ENCODE measurements around the gene TRIM34.
A peak's percentile ranks its signal among the peaks of the same experiment; 100 is the strongest.
"Not testable (repeated sequence)": the region's sequence is repeated elsewhere in the genome, so short reads cannot be mapped to it uniquely, and the experiment has no call there.

Gene TRIM34

DNA sequence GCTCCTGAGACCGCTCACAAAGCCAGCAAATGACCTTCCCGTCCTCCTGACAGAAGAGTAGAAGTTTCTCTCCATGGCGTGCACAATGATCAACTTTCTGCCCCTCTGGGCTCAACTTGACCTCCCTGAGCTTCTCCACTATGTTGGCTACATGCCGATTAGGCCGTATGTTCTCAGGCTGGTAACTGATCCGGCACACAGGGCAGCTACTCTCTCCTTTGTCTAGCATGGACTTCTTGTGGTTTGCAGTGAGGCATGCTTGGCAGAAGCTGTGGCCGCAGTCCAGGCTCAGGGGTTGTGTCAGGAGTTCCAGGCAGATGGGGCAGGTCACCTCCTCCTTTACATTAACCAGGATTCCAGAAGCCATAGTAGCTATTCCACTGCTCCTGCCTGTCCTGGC, 55.0 kb downstream of the TRIM34 start:
- Histone ChIP-seq H3K4me3 (no peak overlapping the region), H3K27ac (no peak overlapping the region)

DNA sequence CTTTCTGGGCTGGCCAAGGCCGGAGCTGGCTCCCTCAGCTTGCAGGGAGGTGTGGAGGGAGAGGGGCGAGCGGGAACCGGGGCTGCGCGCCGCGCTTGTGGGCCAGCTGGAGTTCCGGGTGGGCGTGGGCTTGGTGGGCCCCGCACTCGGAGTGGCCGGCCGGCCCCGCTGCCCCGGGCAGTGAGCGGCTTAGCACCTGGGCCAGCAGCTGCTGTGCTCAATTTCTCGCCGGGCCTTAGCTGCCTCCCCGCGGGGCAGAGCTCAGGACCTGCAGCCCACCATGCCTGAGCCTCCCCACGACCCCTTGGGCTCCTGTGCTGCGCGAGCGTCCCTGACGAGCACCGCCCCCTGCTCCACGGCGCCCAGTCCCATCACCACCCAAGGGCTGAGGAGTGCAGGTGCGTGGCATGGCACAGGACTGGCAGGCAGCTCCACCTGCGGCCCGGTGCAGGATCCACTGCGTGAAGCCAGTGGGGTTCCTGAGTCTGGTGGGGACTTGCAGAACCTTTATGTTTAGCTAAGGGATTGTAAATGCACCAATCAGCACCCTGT, 58.2 kb downstream of the TRIM34 start:
- not testable (repeated sequence) for H3K27ac ChIP-seq, H3K4me3 ChIP-seq

DNA sequence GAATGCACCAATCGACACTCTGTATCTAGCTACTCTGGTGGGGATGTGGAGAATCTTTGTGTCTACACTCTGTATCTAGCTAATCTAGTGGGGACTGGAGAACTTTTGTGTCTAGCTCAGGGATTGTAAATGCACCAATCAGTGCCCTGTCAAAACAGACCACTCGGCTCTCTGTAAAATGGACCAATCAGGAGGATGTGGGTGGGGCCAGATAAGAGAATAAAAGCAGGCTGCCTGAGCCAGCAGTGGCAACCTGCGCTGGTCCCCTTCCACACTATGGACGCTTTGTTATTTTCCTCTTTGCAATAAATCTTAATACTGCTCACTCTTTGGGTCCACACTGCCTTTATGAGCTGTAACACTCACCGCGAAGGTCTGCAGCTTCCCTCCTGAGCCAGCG, 58.8 kb downstream of the TRIM34 start:
- peak overlapping the region; percentile 21 to 49 (median 41) for H3K4me3 ChIP-seq
- H3K27ac ChIP-seq = peak overlapping the region in 15 of 21 experiments; percentile 74 to 92 (median 89)

DNA sequence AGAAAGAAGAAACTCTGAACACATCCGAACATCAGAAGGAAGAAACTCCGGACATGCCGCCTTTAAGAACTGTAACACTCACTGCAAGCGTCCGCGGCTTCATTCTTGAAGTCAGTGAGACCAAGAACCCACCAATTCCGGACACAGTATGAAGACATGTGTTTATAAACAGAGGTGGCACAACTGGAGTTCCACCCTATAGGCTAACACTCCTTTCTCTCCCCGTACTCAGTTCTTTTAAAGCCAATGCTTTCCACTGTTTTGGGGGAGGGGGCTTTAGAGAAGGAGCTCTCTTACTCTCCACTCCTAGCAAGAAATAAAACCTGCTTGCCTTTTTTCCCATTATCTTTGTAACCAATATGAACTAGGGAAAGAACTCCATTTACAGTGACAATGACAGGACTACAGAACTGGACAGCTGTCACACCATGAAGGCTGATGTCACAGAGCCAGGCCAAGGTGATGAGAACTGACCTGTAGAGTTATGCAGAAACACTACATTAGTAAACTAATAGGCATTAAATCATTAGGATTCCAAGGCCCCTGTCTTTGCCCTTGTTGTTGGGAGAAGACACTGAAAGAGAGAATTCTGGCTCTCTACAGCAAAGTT, 59.3 kb downstream of the TRIM34 start:
- Histone ChIP-seq H3K27ac (peak overlapping the region; percentile 46 to 92 (median 87)), H3K4me3 (peak overlapping the region; percentile 21 to 49 (median 41))

GRCh38 chr11:5684646-5685362, 60.0 kb downstream of the TRIM34 start, which contains the start of gene TRIM5:
TSS of gene TRIM5 (minus strand) at chr11:5685074. CDS start at chr11:5680177, 4,897 bp downstream.
- Histone ChIP-seq H3K4me3 (peak within 1 kb of the TSS; percentile 21 to 49 (median 41)), H3K27ac (peak within 1 kb of the TSS; percentile 46 to 92 (median 87))

- Histone ChIP-seq H3K27ac (no peak overlapping the region), H3K4me3 (no peak overlapping the region)
Observed at GRCh38 chr11:5686426-5686825, 61.6 kb downstream of the TRIM34 start.

DNA sequence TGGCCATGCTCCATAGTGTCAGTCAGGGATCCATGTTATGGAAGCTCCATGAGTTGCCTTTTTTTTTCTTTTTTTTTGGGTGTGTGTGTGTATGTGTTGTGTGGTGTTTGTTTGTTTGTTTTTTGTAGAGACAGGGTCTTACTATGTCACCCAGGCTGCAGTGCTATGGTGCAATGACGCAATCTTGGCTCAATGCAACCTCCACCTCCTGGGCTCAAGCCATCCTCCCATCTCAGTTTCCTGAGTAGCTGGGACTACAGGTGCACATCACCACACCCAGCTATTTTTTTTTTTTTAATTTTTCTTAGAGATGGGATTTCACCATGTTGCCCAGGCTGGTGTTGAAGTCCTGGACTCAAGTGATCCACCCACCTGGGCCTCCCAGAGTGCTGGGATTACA, 63.7 kb downstream of the TRIM34 start:
- Histone ChIP-seq H3K27ac (peak overlapping the region in 18 of 21 experiments; percentile 53 to 99 (median 88)), H3K4me3 (no peak overlapping the region)

- H3K27ac ChIP-seq = peak within 1 kb of the TSS; percentile 53 to 99 (median 85)
- H3K4me3 ChIP-seq = peak within 1 kb of the TSS; percentile 26 to 53 (median 45)
Observed at GRCh38 chr11:5689551-5689983, 64.8 kb downstream of the TRIM34 start, which contains the start of gene TRIM22. TSS of gene TRIM22 (plus strand) at chr11:5689790. CDS start at chr11:5696233, 6,443 bp downstream.

- Histone ChIP-seq H3K27ac (peak overlapping the region; percentile 53 to 99 (median 85)), H3K4me3 (peak overlapping the region; percentile 26 to 53 (median 45))
Observed at GRCh38 chr11:5690216-5690615, 65.4 kb downstream of the TRIM34 start.

DNA sequence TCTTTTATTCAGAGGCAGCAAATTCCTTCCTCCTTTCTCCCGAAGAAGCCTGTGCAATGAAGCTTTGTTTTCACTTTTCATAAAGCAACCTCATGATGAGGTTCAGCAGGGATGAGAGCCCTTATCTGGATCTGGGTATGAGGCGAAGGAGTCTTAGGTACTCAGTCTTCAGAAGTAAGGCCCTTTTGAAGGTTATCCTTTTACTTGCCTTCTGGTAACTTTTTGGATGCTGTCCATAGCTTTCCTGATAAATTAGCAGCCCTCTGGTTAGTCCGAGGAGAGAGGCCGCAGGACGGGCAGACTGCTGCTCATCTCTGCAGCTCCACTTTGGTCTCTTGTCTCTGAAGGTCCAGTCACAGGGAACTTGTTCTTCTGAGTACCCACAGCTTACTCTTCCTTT, 65.9 kb downstream of the TRIM34 start:
- H3K4me3 ChIP-seq = peak overlapping the region; percentile 26 to 53 (median 45)
- peak overlapping the region; percentile 53 to 99 (median 85) for H3K27ac ChIP-seq

DNA sequence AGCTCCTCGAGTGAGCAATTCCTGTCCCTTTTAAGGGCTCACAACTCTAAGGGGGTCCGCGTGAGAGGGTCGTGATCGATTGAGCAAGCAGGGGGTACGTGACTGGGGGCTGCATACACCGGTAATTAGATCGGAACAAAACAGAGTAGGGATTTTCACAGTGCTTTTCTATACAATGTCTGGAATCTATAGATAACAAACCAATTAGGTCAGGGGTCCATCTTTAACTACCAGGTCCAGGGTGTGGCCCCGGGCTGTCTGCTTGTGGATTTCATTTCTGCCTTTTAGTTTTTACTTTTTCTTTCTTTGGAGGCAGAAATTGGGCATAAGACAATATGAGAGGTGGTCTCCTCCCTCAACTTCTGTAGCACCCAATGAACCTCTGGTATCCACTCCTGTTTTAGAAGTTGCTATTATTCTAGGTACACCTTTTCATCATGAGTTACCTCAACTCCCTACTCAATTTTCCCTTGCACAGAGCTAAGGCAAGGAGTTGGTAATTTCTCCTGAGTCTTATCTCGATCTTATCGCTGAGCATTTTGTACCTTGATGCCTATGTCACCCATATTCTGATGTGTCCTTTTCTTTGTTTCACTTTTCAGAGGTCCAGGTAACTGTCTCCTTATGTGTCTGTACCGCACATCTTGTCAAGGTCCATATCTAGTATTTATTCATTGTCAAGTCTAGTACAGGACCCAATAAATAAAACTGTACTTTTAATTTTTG, 66.6 kb downstream of the TRIM34 start:
- peak overlapping the region in 20 of 21 experiments; percentile 53 to 99 (median 86) for H3K27ac ChIP-seq
- peak overlapping the region; percentile 26 to 53 (median 45) for H3K4me3 ChIP-seq

GRCh38 chr11:5691964-5692361, 67.2 kb downstream of the TRIM34 start:
- H3K4me3 ChIP-seq = peak overlapping the region in 6 of 7 experiments; percentile 39 to 53 (median 46)
- H3K27ac ChIP-seq = peak overlapping the region in 10 of 21 experiments; percentile 83 to 99 (median 92)
